ENCODE results near the gene ANKRD13D. TPM values are rescaled to one million over a fixed set of nuclear protein-coding genes. Genes with fewer than 3 reads are reported as not detected.
A peak's percentile ranks its signal among the peaks of the same experiment; 100 is the strongest.
"Not testable (repeated sequence)": the region's sequence is repeated elsewhere in the genome, so short reads cannot be mapped to it uniquely, and the experiment has no call there.

The ANKRD13D gene
- total RNA-seq, 3 donors from 2014 or later = 67.7 to 75.4 (median 69.8) TPM

- H3K9me3 Mint-ChIP-seq = no peaks in the 10 kb centered on the region
- peaks cover 37% of the 10 kb centered on the region for H3K4me1 Mint-ChIP-seq (ENCODE audit: low read depth)
- peaks cover 42% of the 10 kb centered on the region for H3K36me3 Mint-ChIP-seq (ENCODE audit: insufficient read depth)
- no peak overlapping the region for H3K4me3 Mint-ChIP-seq
- ATAC-seq (no peak), DNase-seq (no peak)
- no peaks in the 10 kb centered on the region for H3K27me3 Mint-ChIP-seq (ENCODE audit: low read depth)
Observed at GRCh38 chr11:67255353-67255752, 33.8 kb upstream of the ANKRD13D start.

GRCh38 chr11:67255864-67256263, 33.2 kb upstream of the ANKRD13D start:
- H3K4me1 Mint-ChIP-seq (ENCODE audit: low read depth) = peaks cover 33% of the 10 kb centered on the region
- peaks cover 38% of the 10 kb centered on the region for H3K36me3 Mint-ChIP-seq (ENCODE audit: insufficient read depth)
- H3K9me3 Mint-ChIP-seq = no peaks in the 10 kb centered on the region
- ATAC-seq (no peak), DNase-seq (no peak)
- H3K27me3 Mint-ChIP-seq (ENCODE audit: low read depth) = no peaks in the 10 kb centered on the region
- no peak overlapping the region for H3K4me3 Mint-ChIP-seq

GRCh38 chr11:67256477-67257135, 32.5 kb upstream of the ANKRD13D start:
- ATAC-seq (no peak), DNase-seq (no peak)
- Mint-ChIP-seq H3K4me3 (no peak overlapping the region), H3K9me3 (no peaks in the 10 kb centered on the region), H3K4me1 (ENCODE audit: low read depth) (peaks cover 36% of the 10 kb centered on the region), H3K27me3 (ENCODE audit: low read depth) (no peaks in the 10 kb centered on the region), H3K36me3 (ENCODE audit: insufficient read depth) (peaks cover 35% of the 10 kb centered on the region)

GRCh38 chr11:67260406-67260805, 28.7 kb upstream of the ANKRD13D start:
- Mint-ChIP-seq H3K9me3 (no peaks in the 10 kb centered on the region), H3K4me1 (ENCODE audit: low read depth) (peaks cover 32% of the 10 kb centered on the region), H3K36me3 (ENCODE audit: insufficient read depth) (peaks cover 12% of the 10 kb centered on the region), H3K4me3 (peak overlapping the region; percentile 21), H3K27me3 (ENCODE audit: low read depth) (peaks cover 3% of the 10 kb centered on the region)
- no peak for DNase-seq
- no peak for ATAC-seq

GRCh38 chr11:67260885-67261639, 28.0 kb upstream of the ANKRD13D start:
- peaks cover 38% of the 10 kb centered on the region for H3K4me1 Mint-ChIP-seq (ENCODE audit: low read depth)
- H3K9me3 Mint-ChIP-seq; ATAC-seq; DNase-seq; H3K27me3 Mint-ChIP-seq (ENCODE audit: low read depth); H3K36me3 Mint-ChIP-seq (ENCODE audit: insufficient read depth): not testable (repeated sequence)
- peak overlapping the region; percentile 21 for H3K4me3 Mint-ChIP-seq

- no peak for ATAC-seq
- peaks cover 6% of the 10 kb centered on the region for H3K36me3 Mint-ChIP-seq (ENCODE audit: insufficient read depth)
- no peak for DNase-seq
- H3K4me1 Mint-ChIP-seq (ENCODE audit: low read depth) = peaks cover 39% of the 10 kb centered on the region
- H3K9me3 Mint-ChIP-seq = no peaks in the 10 kb centered on the region
- no peak overlapping the region for H3K4me3 Mint-ChIP-seq
- peaks cover 3% of the 10 kb centered on the region for H3K27me3 Mint-ChIP-seq (ENCODE audit: low read depth)
Observed at GRCh38 chr11:67261640-67261945, 27.5 kb upstream of the ANKRD13D start.

GRCh38 chr11:67261946-67262681, 27.0 kb upstream of the ANKRD13D start:
- Mint-ChIP-seq H3K36me3 (ENCODE audit: insufficient read depth) (peaks cover 2% of the 10 kb centered on the region), H3K9me3 (no peaks in the 10 kb centered on the region), H3K4me1 (ENCODE audit: low read depth) (peaks cover 39% of the 10 kb centered on the region), H3K4me3 (peak overlapping the region; percentile 19), H3K27me3 (ENCODE audit: low read depth) (peaks cover 3% of the 10 kb centered on the region)
- ATAC-seq = no peak
- no peak for DNase-seq

GRCh38 chr11:67262731-67263675, 26.1 kb upstream of the ANKRD13D start:
- Mint-ChIP-seq H3K36me3 (ENCODE audit: insufficient read depth) (peaks cover 2% of the 10 kb centered on the region), H3K4me3 (peak overlapping the region; percentile 19), H3K9me3 (no peaks in the 10 kb centered on the region), H3K4me1 (ENCODE audit: low read depth) (peaks cover 44% of the 10 kb centered on the region), H3K27me3 (ENCODE audit: low read depth) (peaks cover 3% of the 10 kb centered on the region)
- ATAC-seq (peak; percentile 30 to 34), DNase-seq (peak; percentile 64)

- Mint-ChIP-seq H3K9me3 (no peaks in the 10 kb centered on the region), H3K36me3 (ENCODE audit: insufficient read depth) (peaks cover 5% of the 10 kb centered on the region), H3K4me1 (ENCODE audit: low read depth) (peaks cover 55% of the 10 kb centered on the region), H3K4me3 (peak overlapping the region; percentile 78), H3K27me3 (ENCODE audit: low read depth) (peaks cover 3% of the 10 kb centered on the region)
- no peak for ATAC-seq
- no peak for DNase-seq
Observed at GRCh38 chr11:67264260-67264659, 24.8 kb upstream of the ANKRD13D start.

GRCh38 chr11:67264877-67265632, 24.0 kb upstream of the ANKRD13D start:
- Mint-ChIP-seq H3K9me3 (no peaks in the 10 kb centered on the region), H3K36me3 (ENCODE audit: insufficient read depth) (peaks cover 5% of the 10 kb centered on the region), H3K27me3 (ENCODE audit: low read depth) (peaks cover 3% of the 10 kb centered on the region), H3K4me1 (ENCODE audit: low read depth) (peaks cover 63% of the 10 kb centered on the region), H3K4me3 (peak overlapping the region; percentile 81)
- DNase-seq (no peak), ATAC-seq (no peak)

GRCh38 chr11:67265633-67266448, 23.3 kb upstream of the ANKRD13D start:
- H3K4me3 Mint-ChIP-seq = peak overlapping the region; percentile 81
- peaks cover 5% of the 10 kb centered on the region for H3K36me3 Mint-ChIP-seq (ENCODE audit: insufficient read depth)
- H3K9me3 Mint-ChIP-seq = no peaks in the 10 kb centered on the region
- peaks cover 71% of the 10 kb centered on the region for H3K4me1 Mint-ChIP-seq (ENCODE audit: low read depth)
- ATAC-seq (peak; percentile 44 to 51), DNase-seq (peak; percentile 76)
- H3K27me3 Mint-ChIP-seq (ENCODE audit: low read depth) = peaks cover 3% of the 10 kb centered on the region

- DNase-seq (no peak), ATAC-seq (peak; percentile 39 to 46)
- Mint-ChIP-seq H3K36me3 (ENCODE audit: insufficient read depth) (peaks cover 5% of the 10 kb centered on the region), H3K9me3 (no peaks in the 10 kb centered on the region), H3K27me3 (ENCODE audit: low read depth) (peaks cover 3% of the 10 kb centered on the region), H3K4me3 (peak within 1 kb of the TSS; percentile 96), H3K4me1 (ENCODE audit: low read depth) (peaks cover 74% of the 10 kb centered on the region)
Observed at GRCh38 chr11:67266449-67267187, 22.5 kb upstream of the ANKRD13D start, which contains the start of gene GRK2. TSS of gene GRK2 (plus strand) at chr11:67266473. CDS start at chr11:67266700, 227 bp downstream.

Measured in activated T-cell treated with anti-CD3 and anti-CD28 coated beads, Interleukin-2, amount 50 U/mL, for 4 hours (primary cell).